Measurements from ENCODE around the gene FRAS1. TPM values are rescaled to one million over a fixed set of nuclear protein-coding genes. Genes with fewer than 3 reads are reported as not detected.

The FRAS1 gene
- total RNA-seq, 1 experiment from 2014 or later = 82.0 TPM

DNA sequence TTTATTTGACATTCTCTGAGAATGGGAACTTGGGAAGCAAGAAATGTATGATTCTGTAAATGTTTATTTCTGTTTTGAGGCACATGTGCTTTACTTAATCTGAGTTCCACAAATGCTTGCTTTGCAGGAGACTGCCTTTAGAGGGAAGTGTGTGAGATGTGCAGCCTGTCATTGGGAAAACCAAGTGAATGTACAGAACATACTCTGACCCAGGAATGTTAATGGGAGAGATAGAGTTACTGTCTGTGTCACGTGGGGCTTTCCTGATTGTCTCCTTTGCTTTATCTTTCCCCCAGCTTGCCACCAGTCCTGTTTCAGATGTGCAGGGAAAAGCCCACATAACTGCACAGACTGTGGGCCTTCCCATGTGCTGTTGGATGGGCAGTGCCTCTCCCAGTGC, 275.9 kb downstream of the FRAS1 start:
- POLR2A ChIA-PET = no interaction called here
- Mint-ChIP-seq H3K9me3 (0 out of 2 replicates have a peak, but pooled peaks cover 3% of the 10 kb centered on the region), H3K27ac (peak overlapping the region; percentile 63), H3K4me1 (peaks cover 82% of the 10 kb centered on the region), H3K27me3 (ENCODE audit: low read depth) (no peaks in the 10 kb centered on the region), H3K36me3 (peaks cover 32% of the 10 kb centered on the region), H3K4me3 (no peak overlapping the region)
- ATAC-seq (no peak), DNase-seq (ENCODE audit: low spot score) (no peak)
- CTCF ChIA-PET = interaction anchor here (0.8 to 1.6 kb wide), 4 partner anchors 9 to 339 kb away, joined by 3 to 4 read pairs (median 4); no protein-coding TSS in a partner anchor
- TF ChIP-seq, protein P1, sequence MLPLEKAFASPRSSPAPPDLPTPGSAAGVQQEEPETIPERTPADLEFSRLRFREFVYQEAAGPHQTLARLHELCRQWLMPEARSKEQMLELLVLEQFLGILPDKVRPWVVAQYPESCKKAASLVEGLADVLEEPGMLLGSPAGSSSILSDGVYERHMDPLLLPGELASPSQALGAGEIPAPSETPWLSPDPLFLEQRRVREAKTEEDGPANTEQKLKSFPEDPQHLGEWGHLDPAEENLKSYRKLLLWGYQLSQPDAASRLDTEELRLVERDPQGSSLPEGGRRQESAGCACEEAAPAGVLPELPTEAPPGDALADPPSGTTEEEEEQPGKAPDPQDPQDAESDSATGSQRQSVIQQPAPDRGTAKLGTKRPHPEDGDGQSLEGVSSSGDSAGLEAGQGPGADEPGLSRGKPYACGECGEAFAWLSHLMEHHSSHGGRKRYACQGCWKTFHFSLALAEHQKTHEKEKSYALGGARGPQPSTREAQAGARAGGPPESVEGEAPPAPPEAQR (CRISPR knock-in tag; IDR thresholded peaks at IDR 0.05) = no peak
- TF ChIP-seq, protein P2, sequence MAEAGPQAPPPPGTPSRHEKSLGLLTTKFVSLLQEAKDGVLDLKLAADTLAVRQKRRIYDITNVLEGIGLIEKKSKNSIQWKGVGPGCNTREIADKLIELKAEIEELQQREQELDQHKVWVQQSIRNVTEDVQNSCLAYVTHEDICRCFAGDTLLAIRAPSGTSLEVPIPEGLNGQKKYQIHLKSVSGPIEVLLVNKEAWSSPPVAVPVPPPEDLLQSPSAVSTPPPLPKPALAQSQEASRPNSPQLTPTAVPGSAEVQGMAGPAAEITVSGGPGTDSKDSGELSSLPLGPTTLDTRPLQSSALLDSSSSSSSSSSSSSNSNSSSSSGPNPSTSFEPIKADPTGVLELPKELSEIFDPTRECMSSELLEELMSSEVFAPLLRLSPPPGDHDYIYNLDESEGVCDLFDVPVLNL (CRISPR knock-in tag; IDR thresholded peaks at IDR 0.05; ENCODE audit: borderline replicate concordance, low read depth) = no peak

DNA sequence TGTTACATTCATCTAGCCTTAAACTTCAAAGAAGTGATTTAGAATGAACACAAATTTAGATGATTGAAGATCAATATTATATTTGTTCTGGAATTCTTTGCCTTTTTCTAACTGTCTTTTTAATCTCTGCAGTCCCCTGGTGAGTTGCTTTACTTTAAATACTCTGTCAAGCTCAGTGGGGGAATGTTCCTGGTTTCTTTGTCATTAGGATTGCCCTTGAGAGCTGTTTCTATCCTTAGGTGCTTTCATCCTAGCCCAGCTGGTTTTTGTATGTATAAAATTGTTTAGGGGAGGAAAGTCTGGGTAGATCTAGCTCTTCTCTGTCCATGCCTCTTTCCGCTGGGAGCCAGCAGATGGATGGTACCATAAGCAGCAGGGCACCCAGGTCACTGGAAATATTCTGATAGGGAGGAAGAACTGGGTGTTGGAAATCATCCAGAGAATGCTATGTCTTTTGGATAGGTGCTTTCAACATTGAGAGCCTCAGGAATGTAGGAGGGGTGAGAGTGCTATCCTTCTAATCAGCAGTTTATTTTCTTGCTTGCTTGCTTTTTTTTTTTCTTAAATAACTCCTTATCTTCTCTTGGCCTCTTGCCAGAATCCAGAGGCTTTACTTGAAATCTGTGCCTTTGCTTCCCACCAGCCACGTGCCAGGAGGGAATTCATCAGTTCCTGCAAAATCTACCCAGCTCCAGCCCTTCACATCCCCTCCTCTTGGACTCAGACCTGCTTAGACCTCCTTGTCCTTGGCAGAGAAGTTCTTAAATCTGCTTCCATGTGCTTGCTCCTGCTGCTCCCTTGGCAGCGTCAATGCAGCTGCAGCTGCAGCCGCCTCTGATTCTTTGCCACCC, 279.2 kb downstream of the FRAS1 start:
- DNase-seq (ENCODE audit: low spot score) = no peak
- H3K36me3 Mint-ChIP-seq = peaks cover 61% of the 10 kb centered on the region
- TF ChIP-seq, protein P3, sequence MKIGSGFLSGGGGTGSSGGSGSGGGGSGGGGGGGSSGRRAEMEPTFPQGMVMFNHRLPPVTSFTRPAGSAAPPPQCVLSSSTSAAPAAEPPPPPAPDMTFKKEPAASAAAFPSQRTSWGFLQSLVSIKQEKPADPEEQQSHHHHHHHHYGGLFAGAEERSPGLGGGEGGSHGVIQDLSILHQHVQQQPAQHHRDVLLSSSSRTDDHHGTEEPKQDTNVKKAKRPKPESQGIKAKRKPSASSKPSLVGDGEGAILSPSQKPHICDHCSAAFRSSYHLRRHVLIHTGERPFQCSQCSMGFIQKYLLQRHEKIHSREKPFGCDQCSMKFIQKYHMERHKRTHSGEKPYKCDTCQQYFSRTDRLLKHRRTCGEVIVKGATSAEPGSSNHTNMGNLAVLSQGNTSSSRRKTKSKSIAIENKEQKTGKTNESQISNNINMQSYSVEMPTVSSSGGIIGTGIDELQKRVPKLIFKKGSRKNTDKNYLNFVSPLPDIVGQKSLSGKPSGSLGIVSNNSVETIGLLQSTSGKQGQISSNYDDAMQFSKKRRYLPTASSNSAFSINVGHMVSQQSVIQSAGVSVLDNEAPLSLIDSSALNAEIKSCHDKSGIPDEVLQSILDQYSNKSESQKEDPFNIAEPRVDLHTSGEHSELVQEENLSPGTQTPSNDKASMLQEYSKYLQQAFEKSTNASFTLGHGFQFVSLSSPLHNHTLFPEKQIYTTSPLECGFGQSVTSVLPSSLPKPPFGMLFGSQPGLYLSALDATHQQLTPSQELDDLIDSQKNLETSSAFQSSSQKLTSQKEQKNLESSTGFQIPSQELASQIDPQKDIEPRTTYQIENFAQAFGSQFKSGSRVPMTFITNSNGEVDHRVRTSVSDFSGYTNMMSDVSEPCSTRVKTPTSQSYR (CRISPR knock-in tag; IDR thresholded peaks at IDR 0.05) = no peak
- TF ChIP-seq, protein P4, sequence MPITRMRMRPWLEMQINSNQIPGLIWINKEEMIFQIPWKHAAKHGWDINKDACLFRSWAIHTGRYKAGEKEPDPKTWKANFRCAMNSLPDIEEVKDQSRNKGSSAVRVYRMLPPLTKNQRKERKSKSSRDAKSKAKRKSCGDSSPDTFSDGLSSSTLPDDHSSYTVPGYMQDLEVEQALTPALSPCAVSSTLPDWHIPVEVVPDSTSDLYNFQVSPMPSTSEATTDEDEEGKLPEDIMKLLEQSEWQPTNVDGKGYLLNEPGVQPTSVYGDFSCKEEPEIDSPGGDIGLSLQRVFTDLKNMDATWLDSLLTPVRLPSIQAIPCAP (CRISPR knock-in tag; IDR thresholded peaks at IDR 0.05) = no peak
- TF ChIP-seq ZNF671 (CRISPR knock-in tag; IDR thresholded peaks at IDR 0.05) (no peak), ZNF121 (CRISPR knock-in tag; IDR thresholded peaks at IDR 0.05) (no peak), NFYB (CRISPR knock-in tag; conservative IDR thresholded peaks at IDR 0.05; ENCODE audit: low read depth) (no peak), ZNF423 (CRISPR knock-in tag; IDR thresholded peaks at IDR 0.05) (no peak), EMX1 (CRISPR knock-in tag; IDR thresholded peaks at IDR 0.05) (no peak), HMGA2 (CRISPR knock-in tag; IDR thresholded peaks at IDR 0.05) (no peak)
- TF ChIP-seq, protein P5, sequence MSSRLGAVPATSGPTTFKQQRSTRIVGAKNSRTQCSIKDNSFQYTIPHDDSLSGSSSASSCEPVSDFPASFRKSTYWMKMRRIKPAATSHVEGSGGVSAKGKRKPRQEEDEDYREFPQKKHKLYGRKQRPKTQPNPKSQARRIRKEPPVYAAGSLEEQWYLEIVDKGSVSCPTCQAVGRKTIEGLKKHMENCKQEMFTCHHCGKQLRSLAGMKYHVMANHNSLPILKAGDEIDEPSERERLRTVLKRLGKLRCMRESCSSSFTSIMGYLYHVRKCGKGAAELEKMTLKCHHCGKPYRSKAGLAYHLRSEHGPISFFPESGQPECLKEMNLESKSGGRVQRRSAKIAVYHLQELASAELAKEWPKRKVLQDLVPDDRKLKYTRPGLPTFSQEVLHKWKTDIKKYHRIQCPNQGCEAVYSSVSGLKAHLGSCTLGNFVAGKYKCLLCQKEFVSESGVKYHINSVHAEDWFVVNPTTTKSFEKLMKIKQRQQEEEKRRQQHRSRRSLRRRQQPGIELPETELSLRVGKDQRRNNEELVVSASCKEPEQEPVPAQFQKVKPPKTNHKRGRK (CRISPR knock-in tag; IDR thresholded peaks at IDR 0.05; ENCODE audit: borderline replicate concordance) = no peak
- peak overlapping the region; percentile 20 for H3K27ac Mint-ChIP-seq
- peaks cover 61% of the 10 kb centered on the region for H3K4me1 Mint-ChIP-seq
- POLR2A ChIA-PET = no interaction called here
- H3K27me3 Mint-ChIP-seq (ENCODE audit: low read depth) = no peaks in the 10 kb centered on the region
- H3K4me3 Mint-ChIP-seq = peak overlapping the region; percentile 13; the same call in 1 of the 2 replicates
- CTCF ChIA-PET = interaction anchor here (1.0 kb wide), 1 partner anchor 15 kb away, joined by 6 read pairs; no protein-coding TSS in a partner anchor
- no peaks in the 10 kb centered on the region for H3K9me3 Mint-ChIP-seq
- ATAC-seq = peak; percentile 38

Measured in WTC11 (cell line).